Smooth muscle cell (in vitro differentiated cells): ENCODE data around the gene MTG2. TPM values are rescaled to one million over a fixed set of nuclear protein-coding genes. Genes with fewer than 3 reads are reported as not detected.

Source experiments
- DNase-seq: peaks from one replicate; lab custom pipeline; 2025; ENCODE audit not compliant: unreplicated experiment; lab: John Stamatoyannopoulos, UW
- H2AFZ ChIP-seq: fragments of 200-600 bp; sonication (generic); 2 replicates; pipeline ENCODE4 v1.6.0; 2016; ENCODE audit warnings: antibody characterized with exemption, low read depth, mild to moderate bottlenecking
- H3F3A ChIP-seq: fragments of 200-600 bp; sonication (generic); 2 replicates; pipeline ENCODE4 v1.6.0; 2017; ENCODE audit warnings: antibody characterized with exemption, low read depth
- H3K27ac ChIP-seq: fragments of 200-600 bp; sonication (generic); 2 replicates; pipeline ENCODE4 v1.5.1; 2016; ENCODE audit warnings: low read depth, mild to moderate bottlenecking
- H3K27me3 ChIP-seq: fragments of 200-600 bp; sonication (generic); 2 replicates; pipeline ENCODE4 v1.6.1; 2016; ENCODE audit warnings: low read depth, mild to moderate bottlenecking
- H3K36me3 ChIP-seq: fragments of 200-600 bp; sonication (generic); 2 replicates; pipeline ENCODE4 v1.5.1; 2016; ENCODE audit warnings: low read depth
- H3K4me1 ChIP-seq: fragments of 200-600 bp; sonication (generic); 2 replicates; pipeline ENCODE4 v1.5.1; 2016; ENCODE audit warnings: low read depth
- H3K4me2 ChIP-seq: fragments of 200-600 bp; sonication (generic); 2 replicates; pipeline ENCODE4 v1.6.0; 2016; ENCODE audit warnings: mild to moderate bottlenecking
- H3K4me3 ChIP-seq: fragments of 200-600 bp; sonication (generic); 2 replicates; pipeline ENCODE4 v1.5.1; 2016; ENCODE audit warnings: mild to moderate bottlenecking
- H3K79me2 ChIP-seq: fragments of 200-600 bp; sonication (generic); 2 replicates; pipeline ENCODE4 v1.6.0; 2016; ENCODE audit warnings: low read depth, mild to moderate bottlenecking
- H3K9ac ChIP-seq: fragments of 200-600 bp; sonication (generic); 2 replicates; pipeline ENCODE4 v1.6.0; 2016; ENCODE audit warnings: low read depth
- H3K9me3 ChIP-seq: fragments of 200-600 bp; sonication (generic); replicated peaks from 2 replicates; pipeline ENCODE4 v1.5.1; 2016; ENCODE audit warnings: low read depth
- H4K20me1 ChIP-seq: fragments of 200-600 bp; sonication (generic); 2 replicates; pipeline ENCODE4 v1.6.0; 2016; ENCODE audit warnings: low read depth
- WGBS: methylation state at CpG from one replicate; pipeline ENCODE4 v1.1.7; 2016; ENCODE audit warnings: low lambda C conversion rate; 5-methylcytosine and 5-hydroxymethylcytosine counted together
- polyA plus RNA-seq: library from polyadenylated mRNA; unstranded; fragments of >200 nt; fragmentation: Nextera tagmentation; extraction: Ambion mirVana; gene quantifications from 2 replicates; pipeline ENCODE4 v1.2.1, GENCODE V29; 2016
- total RNA-seq: library from RNA; depleted of rRNA; stranded (reverse); fragments of >200 nt; gene quantifications from 2 replicates; pipeline ENCODE4 v1.2.3, GENCODE V29; 2014
- TF ChIP-seq, protein P1 (sequence below): fragments of 200-600 bp; sonication (generic); IDR thresholded peaks from 2 replicates; pipeline ENCODE4 v1.5.1; 2017; ENCODE audit warnings: borderline replicate concordance, mild to moderate bottlenecking, antibody characterized with exemption; ENCODE audit not compliant: insufficient read depth, poor library complexity, severe bottlenecking

MTG2 gene
- total and polyA plus RNA-seq, 2 experiments from 2014 or later, result 17.9 to 21.9 TPM

DNA sequence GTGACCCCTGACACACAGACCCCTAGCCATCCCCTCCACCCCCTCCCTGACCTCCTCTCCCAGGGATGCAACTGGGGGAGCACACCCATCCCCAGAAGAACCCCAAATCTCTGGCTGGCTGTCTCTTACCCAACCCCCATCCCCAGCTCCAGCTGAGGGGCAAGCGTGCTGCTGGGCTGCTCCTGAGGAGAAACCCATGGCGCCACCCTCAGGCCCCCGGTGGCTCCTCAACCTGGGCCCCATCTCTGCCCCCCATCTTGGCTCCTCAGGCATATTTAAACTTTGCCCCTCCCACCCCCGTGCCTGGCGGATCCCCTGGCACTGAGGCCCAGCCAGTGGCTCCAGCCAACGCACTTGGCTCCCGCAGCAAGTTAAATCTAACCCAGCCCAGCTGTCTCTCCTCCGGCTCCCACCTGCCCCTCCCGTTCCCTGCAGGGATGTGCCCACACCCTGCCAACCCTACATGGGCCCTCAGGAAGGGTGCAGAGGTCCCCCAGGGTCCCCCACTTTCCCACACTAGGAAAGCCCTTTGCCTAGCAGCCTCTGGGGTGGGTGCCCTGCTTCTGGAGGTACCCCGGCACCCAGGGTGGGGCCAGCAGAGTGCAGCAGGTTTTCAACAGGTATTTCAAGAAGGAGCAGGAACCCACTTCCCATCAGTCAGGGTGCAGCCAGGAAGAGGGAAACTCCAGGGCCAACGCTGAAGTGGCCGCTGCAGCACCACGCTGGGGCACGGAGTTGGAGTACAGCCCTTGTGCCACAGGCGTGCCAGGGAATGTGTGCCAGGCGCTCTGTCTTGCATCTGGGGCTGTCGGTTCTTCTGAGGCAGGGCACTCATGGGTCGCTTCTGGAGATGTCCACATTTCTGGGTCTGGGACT, 50.2 kb downstream of the MTG2 start:
- Histone ChIP-seq H3K9me3 (no peaks in the 10 kb centered on the region), H4K20me1 (no peaks in the 10 kb centered on the region), H3K27me3 (no peaks in the 10 kb centered on the region), H3F3A (no peaks in the 10 kb centered on the region), H3K4me3 (no peak overlapping the region), H3K4me1 (peaks cover 14% of the 10 kb centered on the region), H3K79me2 (no peaks in the 10 kb centered on the region), H3K27ac (no peak overlapping the region), H3K9ac (no peak overlapping the region), H3K4me2 (no peak overlapping the region), H3K36me3 (no peaks in the 10 kb centered on the region), H2AFZ (no peak overlapping the region)
- 86% methylated on average over 18 of the region's 18 CpGs for WGBS
- no peak for DNase-seq
- TF ChIP-seq, protein P1, sequence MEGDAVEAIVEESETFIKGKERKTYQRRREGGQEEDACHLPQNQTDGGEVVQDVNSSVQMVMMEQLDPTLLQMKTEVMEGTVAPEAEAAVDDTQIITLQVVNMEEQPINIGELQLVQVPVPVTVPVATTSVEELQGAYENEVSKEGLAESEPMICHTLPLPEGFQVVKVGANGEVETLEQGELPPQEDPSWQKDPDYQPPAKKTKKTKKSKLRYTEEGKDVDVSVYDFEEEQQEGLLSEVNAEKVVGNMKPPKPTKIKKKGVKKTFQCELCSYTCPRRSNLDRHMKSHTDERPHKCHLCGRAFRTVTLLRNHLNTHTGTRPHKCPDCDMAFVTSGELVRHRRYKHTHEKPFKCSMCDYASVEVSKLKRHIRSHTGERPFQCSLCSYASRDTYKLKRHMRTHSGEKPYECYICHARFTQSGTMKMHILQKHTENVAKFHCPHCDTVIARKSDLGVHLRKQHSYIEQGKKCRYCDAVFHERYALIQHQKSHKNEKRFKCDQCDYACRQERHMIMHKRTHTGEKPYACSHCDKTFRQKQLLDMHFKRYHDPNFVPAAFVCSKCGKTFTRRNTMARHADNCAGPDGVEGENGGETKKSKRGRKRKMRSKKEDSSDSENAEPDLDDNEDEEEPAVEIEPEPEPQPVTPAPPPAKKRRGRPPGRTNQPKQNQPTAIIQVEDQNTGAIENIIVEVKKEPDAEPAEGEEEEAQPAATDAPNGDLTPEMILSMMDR, result no peak

DNA sequence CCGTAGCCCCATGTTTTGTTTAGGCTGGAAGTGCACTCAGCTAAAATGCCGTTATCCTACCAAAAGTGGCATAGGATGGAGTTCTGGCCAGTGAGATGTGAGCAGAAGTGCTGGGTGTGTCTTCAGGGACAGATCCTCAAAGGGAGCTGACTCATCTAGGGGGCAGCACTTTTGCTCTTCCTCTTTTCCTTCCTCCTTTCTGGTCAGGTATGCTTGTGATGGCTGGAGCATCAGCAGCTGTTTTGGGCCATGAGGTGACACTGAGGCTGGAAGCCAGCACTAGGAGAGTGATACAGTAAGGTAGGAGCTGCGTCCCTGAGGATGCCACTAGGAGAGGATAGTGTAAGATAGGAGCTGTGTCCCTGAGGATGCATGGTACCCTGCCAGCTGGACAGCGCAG, 50.9 kb downstream of the MTG2 start:
- Histone ChIP-seq H3K27ac (no peak overlapping the region), H3K4me2 (no peak overlapping the region), H3K9ac (no peak overlapping the region), H3K4me1 (peaks cover 14% of the 10 kb centered on the region), H3K27me3 (no peaks in the 10 kb centered on the region), H4K20me1 (no peaks in the 10 kb centered on the region), H3K79me2 (peaks cover 1% of the 10 kb centered on the region), H3K4me3 (no peak overlapping the region), H2AFZ (no peak overlapping the region), H3F3A (no peaks in the 10 kb centered on the region), H3K9me3 (no peaks in the 10 kb centered on the region), H3K36me3 (no peaks in the 10 kb centered on the region)
- WGBS, result 90% methylated on average over 4 of the region's 4 CpGs
- DNase-seq, result no peak
- TF ChIP-seq, protein P1, result no peak

DNA sequence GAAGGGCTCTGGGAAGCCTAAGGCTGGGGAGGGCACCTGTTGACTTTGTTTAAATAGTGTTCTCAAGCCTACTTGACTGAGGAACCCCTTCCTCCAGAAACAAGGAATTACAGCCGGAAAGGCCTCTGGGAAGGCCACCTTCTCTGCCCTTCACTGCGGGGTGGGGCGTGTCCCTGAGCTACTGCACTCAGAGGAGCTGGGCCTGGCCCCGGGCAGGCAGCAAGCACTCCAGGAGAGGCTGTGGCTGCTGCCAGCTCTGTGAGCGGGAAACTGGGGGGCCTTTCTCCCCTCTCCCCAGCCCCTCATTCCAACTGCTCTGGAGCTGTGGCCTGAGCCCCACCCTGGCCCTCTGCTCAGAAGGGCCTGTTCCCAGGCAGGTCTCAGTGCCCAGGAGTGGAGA, 51.5 kb downstream of the MTG2 start:
- Histone ChIP-seq H3F3A (no peaks in the 10 kb centered on the region), H3K36me3 (no peaks in the 10 kb centered on the region), H3K27ac (no peak overlapping the region), H3K27me3 (no peaks in the 10 kb centered on the region), H3K4me1 (peaks cover 14% of the 10 kb centered on the region), H4K20me1 (peaks cover 4% of the 10 kb centered on the region), H3K4me2 (no peak overlapping the region), H3K9ac (no peak overlapping the region), H3K4me3 (no peak overlapping the region), H2AFZ (no peak overlapping the region), H3K9me3 (no peaks in the 10 kb centered on the region), H3K79me2 (peaks cover 8% of the 10 kb centered on the region)
- TF ChIP-seq, protein P1, result no peak
- no peak for DNase-seq
- 79% methylated on average over 5 of the region's 5 CpGs for WGBS
